CD4-positive, alpha-beta T cell (primary cell): Measurements from ENCODE around the gene NRXN3. TPM values are rescaled to one million over a fixed set of nuclear protein-coding genes. Genes with fewer than 3 reads are reported as not detected.

Experiments
- ATAC-seq: fragments of 200-7000 bp; cut with Tn5 transposase; one replicate; pipeline ENCODE4 v1.10.0; 2022; ENCODE audit warnings: mild to moderate bottlenecking; ENCODE audit not compliant: poor library complexity
- CTCF ChIA-PET: fragments of 350-600 bp; sonication (Branson Sonifier 250); formaldehyde crosslinking; loops from one replicate; lab custom pipeline; 2021; ENCODE audit warnings: antibody characterized with exemption, inconsistent platforms; lab: Charles Lee
- POLR2A ChIA-PET: fragments of 350-600 bp; sonication (Branson Sonifier 250); formaldehyde crosslinking; loops from one replicate; lab custom pipeline; 2021; ENCODE audit warnings: antibody characterized with exemption, inconsistent platforms; lab: Charles Lee
- DNase-seq, 14 experiments: peaks; one replicate each; pipeline ENCODE4 v3.0.0-alpha.2; 2013 to 2020; ENCODE audit warnings: mixed read lengths in 2 of 14
- H3K27ac ChIP-seq, 2 donors: one replicate each; pipeline versions ENCODE4 v1.5.1 to v1.7.0; 2013; ENCODE audit warnings: low read length in 2 of 2, low read depth in 1 of 2, mild to moderate bottlenecking in 1 of 2
- H3K27me3 ChIP-seq, 2 experiments: 1 replicate in 1 of 2; 2 replicates in 1 of 2; pipeline versions ENCODE4 v1.6.1 to v1.7.0; 2013; ENCODE audit warnings: low read length in 2 of 2, control low read depth in 1 of 2, mild to moderate bottlenecking in 1 of 2, moderate library complexity in 1 of 2; ENCODE audit not compliant: insufficient read depth in 2 of 2, control insufficient read depth in 1 of 2
- H3K36me3 ChIP-seq: one replicate; pipeline ENCODE4 v1.6.1; 2013; ENCODE audit warnings: low read length, control low read depth; ENCODE audit not compliant: insufficient read depth
- H3K4me1 ChIP-seq: one replicate; pipeline ENCODE4 v1.6.1; 2013; ENCODE audit warnings: low read length, control low read depth; ENCODE audit not compliant: insufficient read depth
- H3K4me3 ChIP-seq: one replicate; pipeline ENCODE4 v1.5.1; 2013; ENCODE audit warnings: mild to moderate bottlenecking, low read length, moderate library complexity
- H3K9me3 ChIP-seq, 2 experiments: 1 replicate in 1 of 2; 2 replicates in 1 of 2; pipeline versions ENCODE4 v1.6.1 to v1.7.0; 2013; ENCODE audit warnings: low read length in 2 of 2, mild to moderate bottlenecking in 2 of 2, control low read depth in 1 of 2, moderate library complexity in 1 of 2; ENCODE audit not compliant: control insufficient read depth in 1 of 2, insufficient read depth in 1 of 2
- H3K27ac Mint-ChIP-seq: one replicate; pipeline ENCODE4 v1.8.0; 2020; ENCODE audit warnings: mixed read lengths
- H3K27me3 Mint-ChIP-seq: one replicate; pipeline ENCODE4 v1.8.0; 2021; ENCODE audit warnings: mixed read lengths
- H3K36me3 Mint-ChIP-seq: one replicate; pipeline ENCODE4 v1.8.0; 2021; ENCODE audit warnings: low read depth, mixed read lengths
- H3K4me1 Mint-ChIP-seq: one replicate; pipeline ENCODE4 v1.8.0; 2021; ENCODE audit warnings: low read depth, mixed read lengths
- H3K4me3 Mint-ChIP-seq: one replicate; pipeline ENCODE4 v1.8.0; 2020; ENCODE audit warnings: mild to moderate bottlenecking, mixed read lengths
- H3K9me3 Mint-ChIP-seq: one replicate; pipeline ENCODE4 v1.8.0; 2020; ENCODE audit warnings: mixed read lengths
- CTCF ChIP-seq: fragments of 200-600 bp; IDR thresholded peaks from one replicate; pipeline ENCODE4 v1.8.0; 2022; ENCODE audit warnings: antibody characterized with exemption, mild to moderate bottlenecking
- intact Hi-C, 2 experiments: fragments of 100-400 bp; cut with DNase I in 1 of 2; cut with micrococcal nuclease in 1 of 2; formaldehyde crosslinking; loops; one replicate each; pipeline versions ENCODE4 v1.15.1 to v1.9.0; 2023 to 2025; cut with DNase I, micrococcal nuclease
- total RNA-seq, 174 experiments: library from RNA in 2 of 174; stranded (reverse) in 2 of 174; gene quantifications; one replicate each; pipeline ENCODE4 v1.2.3 and lab custom pipeline; 2021 to 2026

NRXN3 gene
- total RNA-seq, 2 experiments from 2014 or later: not detected

DNA sequence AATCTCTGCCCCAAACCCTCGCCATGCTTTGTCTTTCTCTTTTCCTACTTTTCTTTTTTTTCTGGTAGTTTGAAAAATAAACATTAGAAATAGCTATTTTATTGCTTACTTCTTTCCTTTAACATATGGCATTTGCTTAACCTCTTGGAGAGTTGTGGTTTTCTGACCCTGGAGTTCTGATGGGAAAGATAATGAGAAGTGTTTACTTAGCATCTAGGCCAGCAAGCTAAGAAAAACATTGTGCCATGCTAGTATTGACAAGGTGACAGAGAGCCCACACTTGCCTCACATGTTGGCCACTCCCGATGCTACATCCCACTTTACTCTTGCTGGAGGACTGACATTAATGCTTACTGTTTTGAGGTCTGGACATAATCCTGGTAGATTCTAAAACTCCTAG lies 1154.9 kb downstream of the NRXN3 start:
- Mint-ChIP-seq H3K4me3 (no peak overlapping the region), H3K4me1 (no peaks in the 10 kb centered on the region), H3K36me3 (no peaks in the 10 kb centered on the region), H3K9me3 (no peaks in the 10 kb centered on the region), H3K27me3 (no peaks in the 10 kb centered on the region), H3K27ac (no peak overlapping the region)
- ATAC-seq (no peak), DNase-seq (no peak)
- intact Hi-C loops: no loop called here
- H3K36me3 ChIP-seq: no peaks in the 10 kb centered on the region
- TF ChIP-seq CTCF: no peak
- H3K9me3 ChIP-seq: no peaks in the 10 kb centered on the region
- H3K27ac ChIP-seq: no peak overlapping the region
- H3K4me3 ChIP-seq: no peak overlapping the region
- CTCF ChIA-PET: no interaction called here
- no peaks in the 10 kb centered on the region for H3K4me1 ChIP-seq
- POLR2A ChIA-PET: no interaction called here
- no peaks in the 10 kb centered on the region for H3K27me3 ChIP-seq

- no peaks in the 10 kb centered on the region for H3K36me3 ChIP-seq
- CTCF ChIA-PET: no interaction called here
- POLR2A ChIA-PET: no interaction called here
- no peaks in the 10 kb centered on the region for H3K27me3 ChIP-seq
- ATAC-seq (no peak), DNase-seq (no peak)
- H3K9me3 ChIP-seq: no peaks in the 10 kb centered on the region
- no peak overlapping the region for H3K4me3 ChIP-seq
- no peak overlapping the region for H3K27ac Mint-ChIP-seq
- no peak for TF ChIP-seq CTCF
- H3K27me3 Mint-ChIP-seq: no peaks in the 10 kb centered on the region
- intact Hi-C loops: no loop called here
- H3K9me3 Mint-ChIP-seq: no peaks in the 10 kb centered on the region
- no peaks in the 10 kb centered on the region for H3K4me1 Mint-ChIP-seq
- H3K36me3 Mint-ChIP-seq: no peaks in the 10 kb centered on the region
- H3K4me1 ChIP-seq: no peaks in the 10 kb centered on the region
- no peak overlapping the region for H3K4me3 Mint-ChIP-seq
- no peak overlapping the region for H3K27ac ChIP-seq
These were observed 1155.4 kb downstream of the NRXN3 start for GRCh38 chr14:79325557-79325956.

DNA sequence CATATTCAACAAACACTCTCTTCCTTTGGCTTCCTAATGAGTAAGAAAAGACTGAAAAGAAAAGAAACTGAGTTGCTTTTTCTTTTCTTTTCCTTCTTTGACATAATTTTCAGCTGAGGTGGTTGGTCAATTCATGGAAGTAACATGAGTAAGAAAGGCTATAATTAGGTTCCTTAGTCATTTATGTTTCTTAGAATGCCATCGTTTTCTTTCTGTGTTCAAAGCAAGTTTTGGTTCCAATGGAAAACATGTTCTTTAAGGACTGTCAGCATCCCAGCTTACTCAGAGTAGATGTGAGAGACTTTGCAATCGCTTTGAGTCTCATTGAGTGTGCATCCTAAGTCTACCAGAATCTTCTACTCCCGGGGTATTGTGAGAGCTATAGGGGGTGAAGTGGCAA lies 1158.7 kb downstream of the NRXN3 start:
- ChIA-PET CTCF (no interaction called here), POLR2A (no interaction called here)
- TF ChIP-seq CTCF: no peak
- Mint-ChIP-seq H3K4me1 (no peaks in the 10 kb centered on the region), H3K27me3 (no peaks in the 10 kb centered on the region), H3K27ac (no peak overlapping the region), H3K36me3 (no peaks in the 10 kb centered on the region), H3K9me3 (no peaks in the 10 kb centered on the region), H3K4me3 (no peak overlapping the region)
- DNase-seq: no peak
- Histone ChIP-seq H3K27ac (no peak overlapping the region), H3K4me1 (no peaks in the 10 kb centered on the region), H3K4me3 (no peak overlapping the region), H3K36me3 (no peaks in the 10 kb centered on the region), H3K27me3 (no peaks in the 10 kb centered on the region), H3K9me3 (no peaks in the 10 kb centered on the region)
- ATAC-seq: no peak
- intact Hi-C loops: no loop called here
